HG02870 (cell line): ENCODE measurements around the gene ZNF469.
"Not testable (repeated sequence)": the region's sequence is repeated elsewhere in the genome, so short reads cannot be mapped to it uniquely, and the experiment has no call there.

ENCODE experiments used
- ATAC-seq: cut with Tn5 transposase; IDR thresholded peaks from one replicate; pipeline ENCODE4 v1.9.1; 2021; ENCODE audit warnings: mild to moderate bottlenecking, moderate library complexity; ENCODE audit not compliant: unreplicated experiment

The ZNF469 gene

DNA sequence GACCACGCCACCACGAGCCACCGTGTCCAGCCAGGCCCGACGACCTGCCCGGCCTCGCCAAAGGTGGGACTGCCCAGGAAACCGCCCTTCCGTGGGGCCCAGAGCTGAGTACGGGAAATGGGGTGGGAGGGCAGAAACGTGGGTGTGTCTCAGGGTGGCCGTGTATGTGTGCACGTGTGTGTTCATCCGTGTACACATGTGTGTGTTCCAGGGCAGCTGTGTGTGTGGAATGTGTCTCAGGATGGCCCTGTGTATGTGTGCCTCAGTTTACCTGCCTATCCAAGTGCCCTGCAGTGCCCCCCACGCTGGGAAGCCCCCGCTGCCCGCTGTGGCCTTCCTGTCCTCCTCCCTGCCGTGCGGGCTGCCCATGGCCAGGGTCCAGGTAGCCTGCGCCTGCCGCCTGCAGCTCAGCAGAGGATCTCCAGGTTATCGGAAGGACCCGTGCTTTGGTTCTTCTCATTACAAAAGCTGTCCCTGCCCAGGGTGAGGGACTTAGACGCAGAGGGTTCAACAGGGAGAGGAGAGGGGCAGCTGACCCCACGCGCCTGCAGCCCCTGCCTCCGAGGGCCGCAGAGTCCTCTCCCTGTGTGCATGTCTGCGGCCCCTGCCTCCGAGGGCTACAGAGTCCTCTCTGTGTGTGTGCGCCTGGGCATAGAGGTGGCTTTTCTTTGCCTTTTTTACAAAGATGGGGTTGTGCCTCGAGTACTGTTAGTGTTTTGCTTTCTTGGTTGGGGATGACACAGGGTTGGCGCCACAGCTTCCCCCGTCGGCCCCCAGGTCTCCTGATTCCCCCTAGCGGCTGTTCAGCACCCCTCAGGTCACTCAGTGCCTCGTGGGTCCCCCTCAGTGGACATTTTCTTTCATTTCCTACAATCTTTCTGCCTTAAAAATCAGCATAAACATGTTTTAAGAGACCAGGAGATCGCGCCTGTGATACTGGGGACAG lies 23.6 kb downstream of the ZNF469 start:
- no peak for ATAC-seq

DNA sequence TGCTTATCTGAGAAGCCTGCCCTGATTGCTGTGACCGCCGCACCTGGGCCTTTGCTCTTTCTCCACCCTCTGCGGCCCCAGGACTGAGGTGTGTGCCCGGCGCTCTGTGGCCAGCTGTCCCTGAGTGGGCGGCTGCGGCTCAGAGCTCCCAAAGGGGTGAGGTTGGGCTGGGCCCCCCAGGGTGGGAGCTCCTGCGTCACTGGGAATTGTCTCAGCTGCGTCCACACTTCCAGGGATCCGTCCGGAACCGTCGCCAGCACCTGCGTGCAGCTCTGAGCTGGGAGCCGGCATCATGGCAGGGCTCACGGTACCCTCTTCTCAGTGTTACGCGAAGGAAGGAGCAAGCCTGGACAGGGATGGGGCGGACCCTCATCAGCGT lies 24.3 kb downstream of the ZNF469 start:
- no peak for ATAC-seq

DNA sequence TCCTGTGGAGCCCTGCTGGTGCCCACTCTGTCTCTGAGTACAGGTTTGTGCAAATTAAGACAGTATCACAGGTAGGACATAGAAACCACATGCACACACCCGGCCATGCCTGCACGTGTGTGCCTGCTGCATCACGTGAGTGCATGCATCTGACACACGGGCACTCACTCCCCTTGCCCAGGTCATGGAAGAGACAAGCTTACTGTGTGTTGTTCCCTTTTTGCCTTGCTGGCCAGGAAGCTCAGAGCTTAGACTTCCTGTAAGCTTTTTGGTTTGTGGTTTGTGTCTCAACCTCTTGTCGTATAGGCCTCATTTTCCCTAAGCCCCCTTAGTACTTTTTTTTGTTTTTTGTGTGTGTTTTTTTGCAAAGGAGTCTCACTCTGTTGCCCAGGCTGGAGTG lies 25.0 kb downstream of the ZNF469 start:
- ATAC-seq, result no peak

DNA sequence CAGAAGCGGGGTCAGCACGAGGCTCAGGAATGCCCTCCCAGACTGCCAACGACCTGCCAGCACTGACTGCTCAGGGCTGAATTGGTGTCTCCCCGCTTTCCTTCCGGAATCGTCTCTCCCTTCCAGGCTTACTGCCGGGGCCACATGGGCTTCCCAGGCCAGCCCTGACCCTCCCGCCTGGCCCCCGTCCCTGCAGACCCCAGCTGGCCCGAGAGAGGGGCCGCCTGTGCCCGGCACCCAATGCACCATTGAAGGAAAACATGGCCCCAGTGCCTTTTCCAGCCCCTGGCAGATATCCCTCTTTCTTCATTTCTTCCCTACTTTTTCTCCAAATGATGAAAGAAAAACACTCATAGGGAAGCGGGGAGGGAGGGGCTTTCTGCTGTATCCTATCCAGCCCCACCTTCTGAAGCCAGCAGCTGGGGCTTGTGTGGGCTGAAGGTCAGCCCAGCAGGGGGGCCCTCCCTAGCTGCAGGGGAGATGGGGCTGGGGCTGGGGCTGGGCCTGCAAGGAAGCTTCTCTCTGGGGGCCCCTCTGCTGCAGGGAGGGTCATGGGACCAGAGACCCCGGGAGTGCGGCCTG lies 25.9 kb downstream of the ZNF469 start:
- no peak for ATAC-seq

DNA sequence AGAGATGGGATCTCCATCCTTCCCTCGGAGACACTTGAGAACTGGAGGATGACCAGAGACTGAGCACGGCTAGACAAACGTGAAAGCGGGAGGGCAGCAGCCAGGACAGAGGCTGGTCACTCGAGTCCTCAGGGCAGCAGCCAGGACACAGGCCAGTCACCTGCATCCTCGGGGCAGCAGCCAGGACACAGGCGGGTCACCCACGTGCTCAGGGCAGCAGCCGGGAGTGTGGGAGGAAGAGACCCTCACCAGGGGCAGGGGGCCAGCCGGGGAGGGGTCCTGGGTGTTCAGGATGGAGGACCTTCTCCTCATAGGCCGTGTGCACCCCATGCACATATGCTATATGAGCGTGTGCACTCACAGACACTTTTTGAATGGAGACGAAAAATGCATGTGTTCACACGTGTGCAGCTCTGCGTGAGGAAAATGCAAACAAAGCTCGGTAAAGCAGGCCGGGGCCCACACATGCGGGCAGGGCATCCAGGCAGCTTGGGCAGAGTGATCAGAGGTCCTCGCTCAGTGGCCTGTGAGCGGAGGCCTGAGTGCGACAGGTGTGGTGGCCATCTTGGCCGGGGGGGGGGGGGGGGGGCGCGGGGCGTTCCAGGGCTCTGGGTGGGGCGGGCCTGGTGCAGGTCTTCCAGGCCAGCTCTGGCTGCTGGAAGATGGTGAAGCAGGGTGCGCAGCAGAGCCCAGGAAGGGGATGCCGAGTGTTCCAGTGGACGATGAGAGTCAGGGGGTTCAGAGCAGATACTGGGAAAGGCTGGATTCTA lies 26.7 kb downstream of the ZNF469 start:
- ATAC-seq, result no peak

DNA sequence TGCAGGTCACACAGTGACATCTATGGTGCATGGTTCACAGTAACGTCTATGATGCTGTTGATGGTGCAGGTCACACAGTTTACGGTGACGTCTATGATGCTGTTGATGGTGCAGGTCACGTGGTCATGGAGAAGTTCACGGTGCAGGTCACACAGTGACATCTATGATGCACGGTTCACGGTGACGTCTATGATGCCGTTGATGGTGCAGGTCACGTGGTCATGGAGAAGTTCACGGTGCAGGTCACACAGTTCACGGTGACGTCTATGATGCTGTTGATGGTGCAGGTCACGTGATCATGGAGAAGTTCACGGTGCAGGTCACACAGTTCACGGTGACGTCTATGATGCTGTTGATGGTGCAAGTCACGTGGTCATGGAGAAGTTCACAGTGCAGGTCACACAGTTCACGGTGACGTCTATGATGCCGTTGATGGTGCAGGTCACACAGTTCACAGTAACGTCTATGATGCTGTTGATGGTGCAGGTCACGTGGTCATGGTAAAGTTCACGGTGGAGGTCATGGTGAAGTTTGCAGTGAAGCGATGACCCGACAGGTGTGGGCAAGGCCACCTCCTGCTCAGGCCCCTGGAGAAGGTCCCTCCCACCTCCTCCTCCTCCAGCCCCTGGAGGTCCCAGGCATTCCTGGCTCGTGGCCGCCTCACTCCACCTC lies 27.7 kb downstream of the ZNF469 start:
- not testable (repeated sequence) for ATAC-seq

DNA sequence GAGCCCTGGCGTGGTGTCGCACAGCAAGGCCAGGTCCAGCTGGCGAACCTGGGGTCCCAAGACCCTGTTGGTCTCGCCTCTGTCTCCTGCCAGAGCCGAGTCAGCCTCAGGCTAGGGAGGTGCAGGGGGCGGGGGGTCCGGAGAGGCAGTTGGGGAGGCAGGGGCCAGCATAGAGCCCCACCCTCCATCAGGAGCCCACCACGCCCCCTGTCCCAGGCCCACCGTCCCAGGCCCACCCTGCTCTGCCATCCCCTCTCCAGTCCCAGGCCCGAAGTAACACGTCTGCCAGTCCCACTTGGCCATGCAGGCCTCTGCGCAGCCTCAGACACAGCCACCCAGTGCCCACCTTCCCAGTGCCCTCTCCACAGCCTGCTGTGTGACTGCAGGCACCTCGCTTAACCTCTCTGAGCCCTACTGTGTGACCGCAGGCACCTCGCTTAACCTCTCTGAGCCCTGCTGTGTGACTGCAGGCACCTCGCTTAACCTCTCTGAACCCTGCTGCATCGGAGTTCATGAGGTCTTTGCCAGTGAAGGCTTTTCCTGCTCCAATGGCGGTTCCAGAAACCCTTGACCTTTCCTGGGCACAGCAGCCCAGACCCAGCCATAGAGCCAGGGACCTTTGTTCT lies 29.3 kb downstream of the ZNF469 start:
- ATAC-seq, result no peak

DNA sequence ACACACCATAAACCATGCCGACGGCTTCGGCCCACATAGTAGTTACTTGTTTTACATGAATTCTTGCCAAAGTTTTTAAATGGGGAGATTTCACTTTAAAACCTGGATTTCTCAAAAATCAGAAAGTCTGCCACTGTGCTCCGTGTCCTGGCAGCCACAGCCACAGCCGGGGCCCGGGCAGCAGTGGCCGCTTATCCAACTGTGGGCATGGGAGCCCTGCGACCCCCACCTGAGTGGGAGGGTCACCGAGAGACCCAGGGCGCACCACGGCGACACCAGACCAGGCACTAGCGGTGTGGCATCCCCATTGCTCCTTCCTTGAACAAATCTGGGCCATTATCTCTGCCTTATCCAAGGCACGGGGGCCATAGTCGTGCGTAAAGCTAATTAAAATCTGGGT lies 30.0 kb downstream of the ZNF469 start:
- no peak for ATAC-seq

DNA sequence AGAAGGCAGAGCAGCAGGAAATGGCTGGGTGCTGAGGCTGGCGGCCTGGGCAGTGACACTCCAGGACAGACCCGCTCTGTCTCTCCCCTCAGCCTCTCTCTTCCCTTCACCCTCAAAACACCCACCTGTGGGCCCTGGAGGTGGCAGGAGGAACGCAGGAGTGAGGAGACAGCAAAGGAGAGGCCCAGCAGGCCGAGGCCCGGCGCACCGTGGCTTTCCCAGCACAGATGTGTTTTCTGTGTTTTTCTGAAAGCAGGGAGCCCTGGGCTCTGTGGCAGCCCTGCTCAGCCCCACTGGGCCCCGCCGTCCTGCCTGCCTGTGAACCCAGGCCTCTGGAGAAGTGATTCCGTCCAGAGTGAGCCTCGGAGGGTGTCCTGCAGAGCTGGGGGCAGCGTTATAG lies 30.5 kb downstream of the ZNF469 start:
- no peak for ATAC-seq

DNA sequence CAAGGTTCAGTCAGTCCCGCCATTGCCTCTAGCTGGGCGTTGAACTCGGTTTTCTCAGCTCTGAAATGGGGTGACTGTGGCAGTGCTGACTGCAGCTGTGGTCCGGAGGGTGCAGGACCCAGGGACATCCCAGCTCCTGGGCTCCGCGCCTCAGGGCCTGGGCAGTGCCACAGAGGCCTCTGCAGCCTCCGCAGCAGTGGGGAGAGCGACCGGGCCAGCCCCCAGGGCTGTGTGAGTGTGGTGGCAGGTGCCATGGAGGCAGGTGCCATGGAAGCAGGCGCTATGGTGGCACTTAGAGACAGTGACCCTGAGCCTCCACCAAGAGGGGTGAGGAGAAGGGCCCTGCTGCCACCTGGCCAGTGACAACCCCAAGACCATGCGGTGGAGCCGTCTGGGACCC lies 30.9 kb downstream of the ZNF469 start:
- ATAC-seq, result no peak

DNA sequence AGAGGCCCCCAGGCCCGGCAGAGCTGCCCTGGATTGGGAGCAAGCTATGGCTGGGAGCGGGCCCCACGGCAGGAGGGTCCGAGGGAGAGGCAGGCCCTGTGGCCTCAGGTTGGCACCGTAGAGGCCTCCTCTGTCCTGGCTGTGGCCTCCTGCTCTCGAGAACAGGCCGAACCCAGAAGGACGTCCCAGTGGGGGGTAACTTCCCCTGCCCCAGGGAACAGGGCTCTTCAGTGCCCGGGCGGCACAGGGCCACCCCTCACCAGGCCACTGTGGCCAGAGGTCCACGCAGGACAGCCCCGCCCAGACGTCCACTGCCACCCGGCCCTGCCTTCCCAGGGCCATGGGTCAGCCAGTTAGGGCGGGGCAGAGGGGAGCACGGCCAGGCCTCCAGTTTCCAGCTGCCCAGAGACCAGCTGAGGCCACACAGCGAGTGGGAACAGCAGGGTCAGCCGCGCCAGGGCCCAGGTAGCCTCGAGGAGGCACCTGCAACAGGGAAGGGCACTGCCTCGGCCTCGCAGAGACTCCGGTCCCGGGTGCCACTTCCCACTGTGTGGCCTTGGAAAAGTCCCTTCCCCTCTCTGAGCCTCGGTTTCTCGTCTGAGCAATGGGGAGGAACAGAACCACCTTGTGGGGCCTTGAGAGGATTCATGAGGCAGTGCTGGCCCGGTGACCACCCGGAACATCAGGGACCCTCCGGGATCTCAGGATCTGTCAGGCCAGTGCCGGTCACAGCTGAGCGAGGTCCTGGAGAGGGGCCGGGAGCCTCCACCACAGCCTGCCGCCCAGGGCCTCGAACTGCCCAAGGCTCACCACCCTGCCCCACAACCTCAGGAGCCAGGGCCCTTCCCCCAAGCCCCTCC lies 32.0 kb downstream of the ZNF469 start:
- ATAC-seq, result no peak

DNA sequence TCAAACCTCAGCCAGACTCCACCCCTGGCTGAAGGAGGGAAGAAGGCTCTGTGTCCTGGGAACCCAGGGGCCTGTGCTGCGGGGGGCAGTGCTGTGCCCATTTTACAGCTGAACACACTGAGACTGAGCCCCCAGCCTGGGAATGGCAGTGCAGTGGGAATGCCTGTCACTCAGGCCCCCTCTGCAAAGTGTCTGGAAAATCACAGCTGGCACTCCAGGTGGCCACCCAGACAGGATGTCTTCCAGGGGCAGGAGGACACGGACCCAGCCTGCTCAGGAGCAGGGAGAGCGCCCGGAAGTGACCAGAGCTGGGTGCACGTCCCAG lies 32.6 kb downstream of the ZNF469 start:
- ATAC-seq, result no peak

DNA sequence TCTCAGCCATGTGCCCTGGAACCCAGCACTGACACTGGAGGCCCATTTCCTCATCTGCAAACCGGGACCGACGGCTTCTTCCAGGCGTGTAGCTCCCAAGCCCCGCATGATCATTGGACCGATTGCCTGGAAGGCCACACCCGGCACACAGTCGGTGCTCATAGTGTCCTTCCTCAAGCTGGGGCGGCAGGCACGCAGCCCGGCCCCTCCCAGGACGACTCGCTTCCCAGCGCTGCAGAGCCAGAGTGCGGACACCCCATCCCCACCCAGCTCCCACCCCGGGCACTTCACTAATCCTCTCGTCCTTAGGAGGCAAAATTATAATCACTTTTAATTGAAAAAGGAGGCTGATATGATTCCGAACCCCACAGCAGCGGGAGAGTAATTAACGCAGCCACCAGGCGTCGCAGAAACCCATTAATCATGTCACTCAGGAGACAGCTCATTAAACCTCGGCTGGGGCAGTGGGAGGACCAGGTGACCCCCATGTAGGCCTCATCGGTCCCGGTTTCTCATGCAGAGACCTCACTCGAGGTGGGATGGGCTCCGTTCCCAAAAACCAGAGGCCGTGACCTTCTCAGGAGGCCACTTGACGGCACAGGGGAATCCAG lies 33.1 kb downstream of the ZNF469 start:
- no peak for ATAC-seq

DNA sequence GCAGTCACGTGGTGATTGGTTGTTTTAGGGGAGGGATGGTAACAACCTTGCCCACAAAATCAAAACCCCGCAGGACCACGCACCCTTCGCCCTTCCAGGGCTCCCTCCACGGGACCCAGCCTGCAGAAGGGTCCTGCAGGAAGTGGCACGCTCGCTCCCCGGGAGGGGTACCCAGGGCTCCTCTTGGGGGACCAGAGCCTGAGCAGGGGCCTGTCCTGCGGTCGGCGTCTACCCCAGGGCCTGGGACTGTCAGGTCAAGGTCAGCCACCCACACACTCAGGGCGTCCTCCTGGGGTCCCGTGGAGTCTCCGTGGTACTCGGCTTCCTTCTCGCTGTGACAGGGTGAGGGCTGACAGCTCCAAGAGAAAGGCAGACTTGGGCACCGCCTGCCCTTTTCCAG lies 33.9 kb downstream of the ZNF469 start:
- ATAC-seq, result no peak

DNA sequence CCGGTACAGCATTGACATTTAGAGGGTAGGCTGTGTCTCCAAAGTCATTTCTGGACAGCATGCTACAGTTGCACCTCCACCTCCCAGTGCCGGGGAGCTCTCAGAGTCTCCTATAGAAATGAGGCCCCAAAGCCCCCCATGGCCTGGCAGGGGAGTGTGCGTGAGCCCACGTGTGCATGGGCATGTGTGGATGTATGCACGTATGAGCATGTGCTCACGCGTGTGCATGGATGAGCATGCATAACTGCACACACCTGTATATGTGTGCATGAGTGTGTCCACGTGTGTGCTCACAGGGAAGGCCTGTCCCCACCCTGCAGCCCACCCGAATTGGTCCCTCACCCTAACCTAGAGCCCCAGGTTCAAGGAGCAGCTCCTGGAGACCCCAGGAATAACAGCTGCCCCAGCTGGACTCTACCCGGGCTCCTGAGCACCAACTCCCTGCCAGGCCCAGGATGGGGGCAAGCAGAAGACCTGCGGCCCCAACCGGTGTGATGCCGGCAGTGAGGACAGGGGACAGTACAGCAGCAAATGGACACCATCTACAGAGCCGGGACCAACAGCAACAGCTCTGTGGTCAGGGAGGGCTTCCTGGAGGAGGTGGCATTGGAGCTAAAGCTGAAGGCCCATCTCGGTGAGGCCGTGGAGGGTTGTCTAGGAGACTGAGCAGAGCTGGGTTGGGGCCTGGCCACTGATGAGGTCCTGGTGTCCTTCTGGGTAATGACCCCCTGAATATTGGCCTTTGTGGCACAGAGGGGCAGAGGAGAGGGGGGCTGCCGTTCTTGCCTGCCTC lies 35.1 kb downstream of the ZNF469 start:
- no peak for ATAC-seq

DNA sequence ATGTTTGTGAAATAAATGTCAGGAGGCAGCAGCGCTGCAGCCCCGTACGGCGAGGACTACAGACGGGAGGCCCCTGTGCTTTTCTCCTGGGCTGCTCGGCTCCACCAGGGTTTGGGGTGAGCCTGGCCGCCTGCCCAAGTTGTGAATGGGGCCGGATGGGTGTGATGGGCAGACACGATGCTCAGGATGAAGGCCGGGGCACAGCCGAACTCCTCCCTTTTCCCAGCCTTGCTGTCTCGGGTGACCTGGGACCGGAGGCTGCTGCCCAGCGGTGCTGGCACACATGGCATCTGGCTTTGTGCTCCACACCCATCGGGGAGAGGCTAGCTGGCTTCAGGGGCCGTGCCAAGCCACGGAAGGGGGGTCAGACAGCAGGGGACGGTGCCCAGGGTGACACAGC lies 36.1 kb downstream of the ZNF469 start:
- ATAC-seq, result no peak

DNA sequence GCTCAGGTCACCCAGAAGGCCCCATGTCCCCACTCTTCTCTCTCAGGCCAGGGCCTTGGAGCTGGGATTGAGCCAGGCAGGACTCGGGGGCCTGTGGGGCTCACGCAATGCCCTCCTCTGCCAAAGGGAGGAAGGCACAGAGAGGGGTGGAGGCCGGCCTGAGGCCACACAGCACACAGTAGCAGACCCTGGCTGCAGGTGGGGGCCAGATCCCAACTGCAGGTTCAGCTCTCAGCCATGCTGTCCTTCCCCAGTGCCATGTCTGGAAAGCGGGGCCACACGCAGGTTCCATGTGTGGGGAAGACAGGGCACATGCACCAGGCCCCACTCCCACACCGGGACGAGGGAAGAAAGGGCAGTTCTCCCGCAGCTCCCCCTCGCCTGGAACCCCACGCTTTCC lies 37.0 kb downstream of the ZNF469 start:
- no peak for ATAC-seq

DNA sequence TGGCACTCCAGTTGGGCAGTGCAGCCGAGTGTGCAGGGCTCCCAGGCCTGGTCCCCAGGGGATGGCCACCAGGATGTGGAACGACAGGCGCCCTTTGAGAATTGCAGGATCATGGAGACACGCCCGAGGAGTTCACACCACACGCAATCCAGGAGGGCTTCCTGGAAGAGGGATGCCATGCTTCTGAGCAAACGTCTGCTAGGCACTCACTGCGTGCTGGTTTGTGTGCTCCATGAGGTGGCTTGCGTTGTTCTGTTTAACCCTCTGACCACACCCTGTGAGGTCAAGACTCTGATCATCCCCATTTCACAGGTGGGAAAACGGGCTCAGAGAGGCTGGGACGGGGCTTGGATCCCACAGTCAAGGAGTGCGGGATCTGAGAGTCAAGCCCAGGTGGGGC lies 37.7 kb downstream of the ZNF469 start:
- ATAC-seq, result no peak

DNA sequence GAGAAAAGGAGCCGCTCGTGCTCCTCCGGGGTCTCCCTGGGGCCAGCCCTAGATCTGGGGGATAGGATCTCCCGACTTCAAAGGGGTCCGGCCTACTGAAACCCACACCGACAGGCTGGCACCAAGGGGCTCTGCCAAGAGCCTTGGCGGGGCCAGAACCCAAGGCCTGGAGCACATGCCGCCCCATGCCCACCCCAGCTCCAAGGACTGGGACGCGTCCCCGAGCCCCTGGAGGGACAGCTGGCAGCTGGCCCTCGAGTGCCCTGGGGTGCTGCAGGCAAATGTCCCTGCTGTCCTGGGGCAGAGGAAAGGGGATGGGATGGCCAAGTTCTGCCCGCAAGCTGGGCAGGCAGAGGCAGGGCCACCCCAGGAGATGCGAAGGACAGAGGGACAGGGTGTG lies 38.5 kb downstream of the ZNF469 start:
- no peak for ATAC-seq
